ENCODE measurements around the gene NID1.
"Not testable (repeated sequence)": the region's sequence is repeated elsewhere in the genome, so short reads cannot be mapped to it uniquely, and the experiment has no call there.

NID1 gene

GRCh38 chr1:236095705-236096520 is 31.0 kb upstream of the NID1 start:
- in situ Hi-C loops (cut with MboI; ENCODE audit: low sequenced_read_pairs), result no loop called here

GRCh38 chr1:236092899-236093298 is 28.0 kb upstream of the NID1 start:
- in situ Hi-C loops (cut with MboI; ENCODE audit: low sequenced_read_pairs), result no loop called here

- in situ Hi-C loops (cut with MboI; ENCODE audit: low sequenced_read_pairs), result no loop called here
These were observed 27.0 kb upstream of the NID1 start for GRCh38 chr1:236091933-236092318.

GRCh38 chr1:236090741-236091147 is 25.9 kb upstream of the NID1 start:
- in situ Hi-C loops (cut with MboI; ENCODE audit: low sequenced_read_pairs), result no loop called here

GRCh38 chr1:236089046-236089773 is 24.3 kb upstream of the NID1 start:
- in situ Hi-C loops (cut with MboI; ENCODE audit: low sequenced_read_pairs), result no loop called here

- in situ Hi-C loops (cut with MboI; ENCODE audit: low sequenced_read_pairs), result no loop called here
These were observed 21.6 kb upstream of the NID1 start for GRCh38 chr1:236086537-236086936.

- in situ Hi-C loops (cut with MboI; ENCODE audit: low sequenced_read_pairs), result no loop called here
These were observed 20.8 kb upstream of the NID1 start for GRCh38 chr1:236085545-236086159.

GRCh38 chr1:236084386-236084730 is 19.5 kb upstream of the NID1 start:
- in situ Hi-C loops (cut with MboI; ENCODE audit: low sequenced_read_pairs), result no loop called here

- in situ Hi-C loops (cut with MboI; ENCODE audit: low sequenced_read_pairs), result no loop called here
These were observed 18.9 kb upstream of the NID1 start for GRCh38 chr1:236083650-236084385.

- in situ Hi-C loops (cut with MboI; ENCODE audit: low sequenced_read_pairs), result no loop called here
These were observed 17.6 kb upstream of the NID1 start for GRCh38 chr1:236082526-236082925.

GRCh38 chr1:236081546-236082227 is 16.8 kb upstream of the NID1 start:
- in situ Hi-C loops (cut with MboI; ENCODE audit: low sequenced_read_pairs), result no loop called here

GRCh38 chr1:236079703-236080102 is 14.8 kb upstream of the NID1 start:
- in situ Hi-C loops (cut with MboI; ENCODE audit: low sequenced_read_pairs), result no loop called here

- in situ Hi-C loops (cut with MboI; ENCODE audit: low sequenced_read_pairs), result no loop called here
These were observed 14.1 kb upstream of the NID1 start for GRCh38 chr1:236078993-236079392.

GRCh38 chr1:236078077-236078476 is 13.2 kb upstream of the NID1 start:
- in situ Hi-C loops (cut with MboI; ENCODE audit: low sequenced_read_pairs), result not testable (repeated sequence)

- in situ Hi-C loops (cut with MboI; ENCODE audit: low sequenced_read_pairs), result no loop called here
These were observed 11.0 kb upstream of the NID1 start for GRCh38 chr1:236075848-236076247.

- in situ Hi-C loops (cut with MboI; ENCODE audit: low sequenced_read_pairs), result no loop called here
These were observed 8.5 kb upstream of the NID1 start for GRCh38 chr1:236073307-236073897.

GRCh38 chr1:236072001-236072400 is 7.1 kb upstream of the NID1 start:
- in situ Hi-C loops (cut with MboI; ENCODE audit: low sequenced_read_pairs), result no loop called here

GRCh38 chr1:236070753-236071152 is 5.9 kb upstream of the NID1 start:
- in situ Hi-C loops (cut with MboI; ENCODE audit: low sequenced_read_pairs), result no loop called here

GRCh38 chr1:236069796-236070195 is 4.9 kb upstream of the NID1 start:
- in situ Hi-C loops (cut with MboI; ENCODE audit: low sequenced_read_pairs), result no loop called here

- in situ Hi-C loops (cut with MboI; ENCODE audit: low sequenced_read_pairs), result no loop called here
These were observed 3.1 kb upstream of the NID1 start for GRCh38 chr1:236067854-236068454.

All from HL-60/S4 treated with phorbol 12-myristate 13-acetate at 8.2 ng/mL for 4 days and 3 days (cell line).